Stimulated activated CD4-positive, alpha-beta T cell treated with anti-CD3 and anti-CD28 coated beads, Interleukin-1b, Interleukin-23, amount 100 ng/mL, for 48 hours (primary cell): ENCODE measurements around the gene TMEM258.
A peak's percentile ranks its signal among the peaks of the same experiment; 100 is the strongest.

Source experiments
- DNase-seq: peaks from one replicate; pipeline ENCODE4 v3.0.0-alpha.2; 2020

Gene TMEM258

DNA sequence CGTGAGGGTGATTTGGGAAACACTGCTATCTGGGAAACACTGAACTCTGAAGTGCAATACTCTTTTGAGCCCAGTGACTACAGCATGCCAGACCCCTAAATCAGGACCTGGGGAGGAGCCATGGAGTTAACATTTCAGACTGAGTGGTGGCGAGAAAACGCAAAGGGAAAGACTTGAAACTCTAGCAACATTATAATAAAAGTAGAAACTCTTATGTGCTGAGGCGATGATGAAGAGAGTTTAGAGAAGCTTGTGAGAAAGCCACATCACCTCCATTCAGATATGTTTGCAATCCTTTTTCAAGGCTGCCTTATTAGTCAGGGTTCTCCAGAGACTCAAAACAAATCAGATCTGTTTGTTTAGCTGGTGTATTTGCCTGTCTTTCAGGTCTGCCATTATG is 2.2 kb upstream of the TMEM258 start:
- DNase-seq, result no peak

DNA sequence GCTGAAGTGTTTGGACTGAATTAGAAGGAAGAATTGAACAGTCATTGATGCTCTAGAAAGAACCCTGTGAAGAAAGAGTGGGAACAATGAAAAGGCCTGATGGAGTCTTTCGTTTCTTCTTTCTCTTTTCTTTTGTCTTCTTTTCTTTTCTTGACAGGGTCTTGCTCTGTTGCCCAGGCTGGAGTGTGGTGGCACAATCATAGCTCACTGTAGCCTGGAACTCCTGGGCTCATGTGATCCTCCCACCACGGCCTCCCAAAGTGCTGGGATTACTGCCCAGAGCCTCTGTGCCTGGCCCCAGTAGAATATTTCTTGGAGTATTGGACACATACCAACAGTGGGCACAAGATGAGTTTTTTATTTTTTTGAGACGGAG is 1.4 kb upstream of the TMEM258 start:
- DNase-seq, result no peak

- DNase-seq, result no peak
These were observed 857 bp upstream of the TMEM258 start for GRCh38 chr11:61793083-61793828.

- DNase-seq, result peak; percentile 48
These were observed 576 bp downstream of the TMEM258 start for GRCh38 chr11:61791737-61792309.

- no peak for DNase-seq
These were observed 4.4 kb downstream of the TMEM258 start for GRCh38 chr11:61787928-61788491.

DNA sequence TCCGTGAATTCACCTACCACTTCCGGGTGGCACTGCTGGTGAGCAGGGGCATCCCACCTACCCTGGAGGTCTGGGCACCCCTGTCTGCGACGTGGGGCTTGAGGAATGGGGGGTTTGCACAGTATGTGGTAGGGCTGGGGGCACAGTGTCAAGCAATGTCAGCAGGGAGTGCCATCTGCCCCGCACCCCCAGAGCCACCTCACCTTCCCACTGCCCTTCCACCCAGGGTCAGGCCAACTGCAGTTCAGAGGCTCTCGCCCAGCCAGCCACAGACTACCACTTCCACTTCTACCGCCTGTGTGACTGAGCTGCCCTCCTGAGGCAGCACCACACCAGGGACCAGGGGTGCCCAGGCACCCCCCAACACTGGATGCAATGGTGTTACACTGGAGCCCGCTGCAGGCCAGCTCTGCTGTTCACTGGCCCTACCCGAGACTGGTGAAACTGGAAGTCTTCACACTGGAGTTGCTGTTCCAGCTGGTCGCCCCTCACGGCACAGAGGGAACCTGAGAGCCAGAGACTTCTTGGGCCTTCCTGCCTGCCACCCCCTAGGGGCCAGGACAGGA is 6.5 kb downstream of the TMEM258 start:
- no peak for DNase-seq

GRCh38 chr11:61784506-61784805 is 7.9 kb downstream of the TMEM258 start:
- no peak for DNase-seq

DNA sequence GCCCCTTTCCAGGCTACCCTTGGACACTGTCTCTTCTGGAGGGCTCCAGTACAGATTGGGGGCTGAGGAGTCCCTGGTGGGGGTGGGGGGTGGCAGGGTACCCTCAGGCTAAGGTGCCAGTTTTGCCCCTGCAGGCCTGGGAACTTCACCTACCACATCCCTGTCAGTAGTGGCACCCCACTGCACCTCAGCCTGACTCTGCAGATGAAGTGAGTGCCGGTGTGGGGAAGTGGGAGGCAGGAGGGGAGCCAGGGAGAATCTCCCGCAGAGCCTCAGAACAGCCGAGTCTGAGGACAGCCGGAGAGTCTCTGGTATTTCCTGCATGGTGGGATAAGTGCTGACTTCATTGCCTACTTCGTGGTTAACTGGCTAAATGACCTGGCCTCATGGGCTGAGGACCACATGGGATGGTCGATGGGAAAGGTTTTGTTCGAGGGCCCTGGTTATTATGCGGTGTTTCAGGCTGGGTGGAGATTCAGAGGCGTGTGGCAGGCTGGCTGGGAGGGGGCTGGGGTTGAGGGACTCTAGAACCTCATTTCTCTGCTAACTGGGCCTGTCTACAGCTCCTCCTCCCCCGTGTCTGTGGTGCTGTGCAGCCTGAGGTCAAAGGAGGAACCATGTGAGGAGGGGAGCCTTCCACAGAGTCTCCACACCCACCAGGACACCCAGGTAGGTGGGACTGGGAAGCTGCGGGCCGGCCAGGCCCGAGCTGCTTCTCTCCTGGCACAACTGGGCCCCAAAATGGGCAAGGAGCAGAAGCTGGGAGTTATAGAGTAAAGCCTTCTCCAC is 8.5 kb downstream of the TMEM258 start:
- DNase-seq, result no peak

- DNase-seq, result no peak
These were observed 9.6 kb downstream of the TMEM258 start for GRCh38 chr11:61782841-61783240.

DNA sequence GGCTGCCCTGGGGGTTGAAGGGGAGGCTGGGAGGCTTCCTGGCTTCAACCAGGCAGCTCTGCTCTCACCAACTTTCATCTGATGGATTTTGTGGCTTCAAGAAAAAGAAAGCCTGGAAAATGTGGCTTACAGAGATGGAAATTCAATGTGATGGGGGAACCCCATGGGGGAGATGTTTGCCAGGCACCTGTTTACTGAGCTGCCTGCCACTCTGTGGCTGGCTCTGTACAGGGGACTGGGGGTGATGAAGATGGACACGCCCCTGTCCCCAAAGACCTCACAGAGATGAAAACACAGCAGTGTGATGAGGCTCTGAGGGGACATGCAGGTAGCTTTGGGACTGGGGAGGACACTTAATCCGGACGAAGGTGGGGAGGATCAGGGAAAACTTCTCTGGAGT is 10.1 kb downstream of the TMEM258 start:
- no peak for DNase-seq

GRCh38 chr11:61781585-61781984 is 10.8 kb downstream of the TMEM258 start:
- DNase-seq, result no peak

DNA sequence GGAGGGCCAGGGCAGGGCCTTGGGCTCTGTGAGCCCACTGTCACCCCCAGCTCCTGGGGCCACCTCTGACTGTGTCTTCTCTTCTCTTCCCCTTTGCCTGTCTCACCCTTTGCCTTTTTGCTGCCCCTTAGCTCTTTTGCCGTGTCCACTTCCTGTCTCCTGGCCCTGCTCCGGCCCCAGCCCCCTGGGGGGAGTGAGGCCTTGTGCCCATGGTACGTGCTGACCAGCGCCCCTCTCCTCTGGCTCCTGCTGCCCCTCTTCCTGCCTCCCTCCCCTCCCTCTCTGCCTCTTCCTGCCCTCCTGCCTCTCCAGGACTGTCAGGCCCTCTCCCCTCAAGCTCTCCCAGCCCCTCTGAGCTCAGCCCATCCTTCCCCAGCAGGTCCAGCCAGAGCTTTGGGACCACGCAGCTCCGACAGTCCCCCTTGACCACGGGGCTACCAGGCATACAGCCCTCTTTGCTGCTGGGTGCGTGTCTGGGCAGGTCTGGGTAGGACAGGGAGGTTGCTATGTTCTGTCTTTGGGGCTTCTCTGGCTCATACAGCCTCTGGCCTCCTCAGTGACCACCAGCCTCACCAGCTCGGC is 11.7 kb downstream of the TMEM258 start:
- no peak for DNase-seq

DNA sequence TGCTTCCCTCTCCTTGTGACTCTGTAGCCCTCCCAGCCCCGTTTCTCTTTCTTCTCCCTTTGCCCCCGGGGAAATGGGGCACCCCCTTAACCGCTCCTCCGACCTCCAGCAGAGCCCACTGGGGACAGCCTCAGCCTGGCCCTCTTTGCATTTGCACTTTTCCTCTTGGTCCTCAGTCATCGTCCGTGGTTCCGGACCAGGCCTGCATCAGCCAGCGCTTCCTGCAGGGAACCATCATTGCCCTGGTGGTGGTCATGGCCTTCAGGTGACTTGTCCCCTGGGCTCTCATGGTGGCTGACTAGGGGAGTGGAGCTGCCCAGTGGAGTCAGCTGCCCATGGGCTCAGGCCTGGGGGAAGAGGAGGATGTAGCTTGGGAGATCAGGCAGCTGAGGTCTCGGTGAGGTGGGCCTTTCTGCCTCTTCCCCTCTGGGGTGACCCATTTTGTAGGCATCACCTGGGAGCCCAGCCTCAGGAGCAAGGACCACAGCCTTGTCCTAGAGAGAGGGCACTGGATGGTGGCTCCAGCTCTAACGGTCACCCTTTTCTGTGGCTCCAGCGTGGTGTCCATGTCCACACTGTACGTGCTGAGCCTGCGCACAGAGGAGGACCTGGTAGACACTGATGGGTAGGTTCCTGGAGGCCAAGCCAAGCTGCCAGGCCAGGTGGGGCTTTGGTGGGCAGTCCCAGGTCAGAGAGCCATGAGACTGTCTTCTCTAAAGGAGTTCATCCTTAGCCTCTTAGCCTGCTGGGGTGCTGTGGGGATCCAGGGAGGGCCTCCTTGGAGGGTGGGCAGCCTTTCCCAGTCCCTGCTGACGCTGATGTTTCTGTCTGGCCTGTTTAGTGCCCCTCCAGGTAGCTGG is 12.5 kb downstream of the TMEM258 start:
- no peak for DNase-seq

DNA sequence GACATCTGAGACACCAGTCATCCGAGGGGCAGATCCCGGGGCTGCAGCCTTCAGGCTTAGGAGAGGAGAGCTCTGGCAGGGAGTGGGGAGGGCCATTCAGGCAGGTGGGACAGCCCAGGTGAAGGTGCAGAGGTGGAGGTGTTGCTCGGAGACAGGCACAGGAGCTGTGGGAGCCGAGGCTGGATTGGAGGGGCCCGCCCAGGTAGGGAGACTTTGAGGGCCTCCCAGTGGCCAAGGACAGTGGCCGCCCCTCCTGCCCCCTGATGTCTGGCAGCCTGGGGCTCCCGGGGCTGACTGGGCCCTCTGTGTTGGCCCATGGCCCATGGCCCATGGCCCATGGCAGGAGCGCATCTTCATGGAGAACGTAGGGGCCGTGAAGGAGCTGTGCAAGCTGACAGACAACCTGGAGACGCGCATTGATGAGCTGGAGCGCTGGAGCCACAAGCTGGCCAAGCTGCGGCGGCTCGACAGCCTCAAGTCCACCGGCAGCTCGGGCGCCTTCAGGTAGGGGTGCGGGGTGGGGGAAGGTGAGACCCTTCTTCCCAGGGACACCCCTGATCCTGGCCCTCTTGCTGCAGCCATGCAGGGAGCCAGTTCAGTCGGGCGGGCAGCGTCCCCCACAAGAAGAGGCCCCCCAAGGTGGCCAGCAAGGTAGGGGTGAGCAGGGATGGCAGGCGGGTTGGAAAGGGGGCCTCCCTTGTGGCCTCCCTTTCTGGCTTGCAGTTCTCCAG is 13.3 kb downstream of the TMEM258 start:
- DNase-seq, result no peak

GRCh38 chr11:61778357-61778886 is 14.0 kb downstream of the TMEM258 start:
- DNase-seq, result no peak

GRCh38 chr11:61777234-61778090 is 14.9 kb downstream of the TMEM258 start:
- peak; percentile 41 for DNase-seq

DNA sequence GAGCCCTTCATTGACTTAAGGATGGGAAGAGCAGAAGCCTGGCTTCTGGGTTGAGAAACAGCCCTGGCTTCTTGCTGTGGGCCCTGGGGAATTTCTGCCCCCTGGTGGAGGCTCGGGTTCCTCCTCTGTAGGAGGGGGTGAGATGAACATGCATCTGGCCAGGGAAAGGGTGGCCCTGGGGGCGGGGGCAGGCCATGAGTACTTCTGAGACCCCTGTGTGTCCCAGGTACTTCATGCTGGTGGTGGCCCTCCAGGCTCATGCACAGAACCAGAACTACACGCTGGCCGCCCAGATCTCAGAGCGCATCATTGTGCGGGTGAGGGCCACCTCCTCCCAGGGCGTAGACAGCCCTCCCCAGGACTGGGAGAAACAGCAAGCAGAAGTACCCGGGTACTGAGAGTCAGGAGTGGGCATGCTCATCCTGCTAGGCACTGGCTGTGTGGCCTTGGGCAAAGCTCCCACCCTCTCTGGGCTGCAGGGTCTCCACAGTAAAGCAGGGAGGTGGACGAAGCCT is 15.8 kb downstream of the TMEM258 start:
- peak; percentile 70 for DNase-seq

DNA sequence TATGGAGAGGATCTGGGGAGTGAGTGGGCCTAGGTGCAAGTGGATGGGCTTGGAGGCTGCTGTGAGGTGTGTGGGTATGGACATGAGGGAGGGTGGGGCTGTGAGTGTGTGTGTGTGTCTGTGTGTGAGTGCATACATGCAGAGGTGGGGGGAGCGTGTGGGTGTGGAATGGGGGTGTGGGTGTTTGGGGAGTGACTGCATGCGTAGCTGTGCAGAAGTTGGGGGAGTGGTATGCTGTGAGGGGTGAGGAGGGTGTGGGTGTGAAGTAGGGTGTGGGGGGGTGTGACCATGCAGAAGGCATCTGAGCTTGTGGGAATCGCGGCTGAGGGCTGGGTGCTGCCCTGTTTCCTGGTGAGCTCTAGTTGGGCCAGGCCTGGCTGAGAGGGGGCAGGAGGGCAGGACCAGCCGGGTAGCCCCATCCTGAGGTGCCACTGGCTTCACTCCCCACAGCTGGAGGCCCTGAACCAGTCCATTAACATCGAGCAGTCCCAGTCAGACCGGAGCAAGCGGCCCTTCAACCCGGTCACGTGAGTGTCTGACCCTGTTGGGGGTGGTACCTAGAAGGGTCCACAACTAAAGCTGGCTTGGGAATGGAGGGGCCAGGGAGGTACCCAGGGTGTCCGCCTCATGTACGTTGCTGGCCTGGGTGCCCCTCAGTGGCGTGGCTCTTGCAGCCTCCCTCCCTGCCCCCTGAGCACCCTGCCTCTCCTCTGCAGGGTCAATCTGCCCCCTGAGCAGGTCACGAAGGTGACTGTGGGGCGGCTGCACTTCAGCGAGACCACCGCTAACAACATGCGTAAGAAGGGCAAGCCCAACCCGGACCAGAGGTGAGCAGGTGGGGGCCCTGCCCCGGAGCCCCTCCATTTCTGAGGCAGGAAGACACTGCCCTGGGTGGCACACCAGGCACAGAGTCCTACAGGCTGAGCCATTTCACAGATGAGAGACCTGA is 16.5 kb downstream of the TMEM258 start:
- no peak for DNase-seq

DNA sequence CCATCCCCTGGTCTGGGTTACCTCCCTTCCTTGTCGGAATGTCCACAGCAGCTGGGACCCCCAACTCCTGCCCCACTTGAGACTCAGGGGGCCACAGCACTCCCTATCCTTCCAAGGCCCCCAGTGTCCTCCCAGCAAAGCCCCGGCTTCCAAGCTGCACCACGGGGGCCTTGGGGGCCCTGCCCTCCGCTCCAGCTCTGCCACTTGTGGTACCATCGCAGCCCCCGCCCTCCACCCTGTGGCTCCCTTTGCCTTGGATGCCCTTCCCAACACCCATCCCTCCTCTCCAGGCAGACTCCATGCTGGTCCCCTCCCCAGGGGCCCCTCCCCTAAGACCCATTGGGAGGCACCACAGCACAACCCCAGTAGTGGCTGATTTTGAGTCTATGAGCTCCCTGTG is 17.3 kb downstream of the TMEM258 start:
- no peak for DNase-seq
